Measurements from ENCODE around the gene FBLN1. TPM values are rescaled to one million over a fixed set of nuclear protein-coding genes. Genes with fewer than 3 reads are reported as not detected.

The FBLN1 gene
- total and polyA plus RNA-seq, 2 of the 13 experiments (the other 11 are each of a cell fraction or from before 2014, with no cell fraction given): 37.3 to 103 TPM

DNA sequence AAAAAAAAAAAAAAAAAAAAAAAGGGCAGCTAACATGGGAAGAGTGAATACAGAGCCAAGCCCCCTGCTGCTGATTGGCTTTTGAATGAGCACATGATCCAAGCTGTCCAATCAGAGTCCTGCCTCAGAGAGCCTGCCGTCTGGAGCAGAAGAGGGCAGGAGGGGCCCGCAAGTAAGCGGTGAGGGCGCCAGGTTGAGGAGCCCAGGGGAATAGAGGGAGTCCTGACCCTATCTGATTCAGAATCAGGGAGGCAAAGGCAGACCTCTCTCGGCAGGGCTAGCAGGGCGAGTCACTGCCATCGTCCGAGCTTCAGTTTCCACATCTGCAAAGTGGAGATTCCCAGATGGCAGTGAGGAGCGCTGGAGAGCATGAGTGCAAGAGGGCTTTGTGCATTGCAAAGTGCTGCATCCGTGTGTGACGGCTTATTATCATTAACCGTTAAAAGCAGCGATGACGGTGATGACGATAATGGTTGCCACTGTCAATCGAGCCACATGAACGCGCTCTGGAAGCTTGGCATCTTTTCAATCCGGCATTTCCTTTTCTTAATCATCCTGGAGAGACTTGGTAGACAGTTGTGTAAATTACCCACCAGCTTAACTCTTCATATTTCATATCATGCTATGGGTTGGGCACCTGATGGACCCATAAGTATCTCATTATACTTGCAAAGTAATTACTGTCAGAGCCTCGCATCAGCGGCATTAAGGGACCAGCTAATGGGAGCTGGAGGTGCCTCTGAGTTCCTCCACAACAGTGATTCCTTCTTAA lies 100.3 kb downstream of the FBLN1 start:
- Histone ChIP-seq H3K27ac (ENCODE audit: extremely low read length, insufficient read depth, low read length) (no peak overlapping the region), H2AFZ (ENCODE audit: low read length) (no peak overlapping the region), H3K79me2 (ENCODE audit: insufficient read depth, low read length) (no peaks in the 10 kb centered on the region), H3K4me1 (ENCODE audit: insufficient read depth, low read length) (peaks cover 18% of the 10 kb centered on the region), H3K9ac (ENCODE audit: insufficient read depth, low read depth, low read length) (no peak overlapping the region), H3K36me3 (replicated peaks in 1 of 2; ENCODE audit: control insufficient read depth in 1 of 2, insufficient read depth in 2 of 2, low read length in 2 of 2) (peaks cover 2 to 3% of the 10 kb centered on the region in 2 experiments; a peak in 2 of 5 replicates), H3K9me3 (ENCODE audit: low read length) (no peaks in the 10 kb centered on the region), H4K20me1 (ENCODE audit: insufficient read depth, low read length) (no peaks in the 10 kb centered on the region), H3K4me3 (replicated peaks in 1 of 3; ENCODE audit: insufficient read depth in 1 of 3, low read depth in 2 of 3, low read length in 3 of 3) (no peak overlapping the region), H3K27me3 (ENCODE audit: control insufficient read depth in 1 of 2, insufficient read depth in 2 of 2, low read length in 2 of 2) (no peaks in the 10 kb centered on the region), H3K4me2 (ENCODE audit: low read depth, low read length) (no peak overlapping the region)
- DNase-seq (ENCODE audit: low spot score) (peak; percentile 24), ATAC-seq (peak; percentile 22; the same call in 1 of the 3 replicates), FAIRE-seq (no peak)
- TF ChIP-seq NFYC (CRISPR knock-in tag; IDR thresholded peaks at IDR 0.05): peak; percentile 60; the same call in 1 of the 2 replicates
- TF ChIP-seq SOX6 (IDR thresholded peaks at IDR 0.05): no peak
- TF ChIP-seq SOX6 (CRISPR knock-in tag; IDR thresholded peaks at IDR 0.05): no peak
- peak; percentile 67 for TF ChIP-seq NFYB (CRISPR knock-in tag; IDR thresholded peaks at IDR 0.05)
- TF ChIP-seq FOXO4 (CRISPR knock-in tag; conservative IDR thresholded peaks at IDR 0.05): no peak
- no peak for TF ChIP-seq ZNF207 (IDR thresholded peaks at IDR 0.05; ENCODE audit: borderline replicate concordance)
- in situ Hi-C loops (cut with HindIII; ENCODE audit: extremely low pct_ligation_motif_present, low pct_unique_long_range_greater_than_20kb): no loop called here
- BruUV-seq (replicated peaks): no TSS peak
- POLR2A ChIA-PET: no interaction called here
- 85% methylated on average over 19 of the region's 21 CpGs for WGBS (ENCODE audit: low lambda C conversion rate)
- intact Hi-C loops (cut with micrococcal nuclease; ENCODE audit: unreplicated experiment): no loop called here
- CTCF ChIA-PET (ENCODE audit: low intra/inter-chr PET ratio, low total read pairs): no interaction called here

GRCh38 chr22:45603619-45604018 lies 100.9 kb downstream of the FBLN1 start:
- intact Hi-C loops (cut with micrococcal nuclease; ENCODE audit: unreplicated experiment): no loop called here
- no peak overlapping the region for H3K4me3 ChIP-seq (replicated peaks in 1 of 3; ENCODE audit: insufficient read depth in 1 of 3, low read depth in 2 of 3, low read length in 3 of 3)
- no peak overlapping the region for H3K9ac ChIP-seq (ENCODE audit: insufficient read depth, low read depth, low read length)
- H3K27ac ChIP-seq (ENCODE audit: extremely low read length, insufficient read depth, low read length): no peak overlapping the region
- peaks cover 12% of the 10 kb centered on the region for H3K4me1 ChIP-seq (ENCODE audit: insufficient read depth, low read length)
- H4K20me1 ChIP-seq (ENCODE audit: insufficient read depth, low read length): no peaks in the 10 kb centered on the region
- H3K9me3 ChIP-seq (ENCODE audit: low read length): no peaks in the 10 kb centered on the region
- no peak overlapping the region for H3K4me2 ChIP-seq (ENCODE audit: low read depth, low read length)
- POLR2A ChIA-PET: no interaction called here
- in situ Hi-C loops (cut with HindIII; ENCODE audit: extremely low pct_ligation_motif_present, low pct_unique_long_range_greater_than_20kb): no loop called here
- H3K79me2 ChIP-seq (ENCODE audit: insufficient read depth, low read length): no peaks in the 10 kb centered on the region
- BruUV-seq (replicated peaks): no TSS peak
- FAIRE-seq (no peak), DNase-seq (ENCODE audit: low spot score) (no peak), ATAC-seq (no peak)
- WGBS (ENCODE audit: low lambda C conversion rate): 43% methylated on average over 3 of the region's 3 CpGs
- no peak overlapping the region for H2AFZ ChIP-seq (ENCODE audit: low read length)
- CTCF ChIA-PET (ENCODE audit: low intra/inter-chr PET ratio, low total read pairs): no interaction called here
- H3K36me3 ChIP-seq (replicated peaks in 1 of 2; ENCODE audit: control insufficient read depth in 1 of 2, insufficient read depth in 2 of 2, low read length in 2 of 2): peaks cover 2 to 3% of the 10 kb centered on the region in 2 experiments; a peak in 2 of 5 replicates
- H3K27me3 ChIP-seq (ENCODE audit: control insufficient read depth in 1 of 2, insufficient read depth in 2 of 2, low read length in 2 of 2): no peaks in the 10 kb centered on the region
- TF ChIP-seq ZNF577 (CRISPR knock-in tag; IDR thresholded peaks at IDR 0.05; ENCODE audit: borderline replicate concordance, low read depth): no peak
- no peak for TF ChIP-seq TSC22D2 (CRISPR knock-in tag; IDR thresholded peaks at IDR 0.05; ENCODE audit: borderline replicate concordance)
- no peak for TF ChIP-seq ZNF558 (CRISPR knock-in tag; IDR thresholded peaks at IDR 0.05; ENCODE audit: borderline replicate concordance)
- no peak for TF ChIP-seq STAG1 (CRISPR knock-in tag; IDR thresholded peaks at IDR 0.05)
- no peak for TF ChIP-seq ZNF280D (CRISPR knock-in tag; IDR thresholded peaks at IDR 0.05)
- no peak for TF ChIP-seq ZNF33A (CRISPR knock-in tag; IDR thresholded peaks at IDR 0.05; ENCODE audit: borderline replicate concordance)
- TF ChIP-seq ZFP37 (CRISPR knock-in tag; IDR thresholded peaks at IDR 0.05; ENCODE audit: borderline replicate concordance): no peak
- TF ChIP-seq PCBP1 (IDR thresholded peaks at IDR 0.05; ENCODE audit: borderline replicate concordance, low read depth, low read length): no peak

All from HepG2 (cell line).